DOHH2 (cell line): ENCODE results near the gene PRKCE.

Source experiments
- H3F3A ChIP-seq: fragments of 200-600 bp; sonication (generic), shearing (Covaris generic); 2 replicates; pipeline ENCODE4 v1.6.0; 2016; ENCODE audit warnings: antibody characterized with exemption, mild to moderate bottlenecking; ENCODE audit not compliant: control insufficient read depth, insufficient read depth
- H3K27ac ChIP-seq: fragments of 200-600 bp; sonication (generic); 2 replicates; pipeline ENCODE4 v1.5.1; 2014; ENCODE audit warnings: low read depth, mild to moderate bottlenecking, low read length, moderate library complexity
- H3K27me3 ChIP-seq: fragments of 200-600 bp; sonication (generic); 2 replicates; pipeline ENCODE4 v1.6.1; 2014; ENCODE audit warnings: mild to moderate bottlenecking, low read length, mixed read lengths; ENCODE audit not compliant: control insufficient read depth
- H3K36me3 ChIP-seq: fragments of 200-600 bp; sonication (generic); 2 replicates; pipeline ENCODE4 v1.6.1; 2014; ENCODE audit warnings: mild to moderate bottlenecking, low read length, moderate library complexity, mixed read lengths; ENCODE audit not compliant: control insufficient read depth
- H3K4me1 ChIP-seq: fragments of 200-600 bp; sonication (generic); 2 replicates; pipeline ENCODE4 v1.6.1; 2014; ENCODE audit warnings: mild to moderate bottlenecking, low read length, mixed read lengths; ENCODE audit not compliant: control insufficient read depth
- H3K4me2 ChIP-seq: fragments of 200-600 bp; sonication (generic); 2 replicates; pipeline ENCODE4 v1.6.0; 2014; ENCODE audit warnings: mild to moderate bottlenecking, low read length, moderate library complexity
- H3K4me3 ChIP-seq: fragments of 200-600 bp; sonication (generic); 2 replicates; pipeline ENCODE4 v1.5.1; 2014; ENCODE audit warnings: mild to moderate bottlenecking, low read length, mixed read lengths
- H3K79me2 ChIP-seq: fragments of 200-600 bp; sonication (generic); 2 replicates; pipeline ENCODE4 v1.6.1; 2014; ENCODE audit warnings: mild to moderate bottlenecking, low read length, mixed read lengths; ENCODE audit not compliant: control insufficient read depth
- H3K9me2 ChIP-seq: fragments of 200-600 bp; sonication (generic); replicated peaks from 2 replicates; pipeline ENCODE4 v1.6.1; 2014; ENCODE audit warnings: mild to moderate bottlenecking, low read length, mixed read lengths; ENCODE audit not compliant: control insufficient read depth
- H3K9me3 ChIP-seq: fragments of 200-600 bp; sonication (generic); 2 replicates; pipeline ENCODE4 v1.6.1; 2014; ENCODE audit warnings: antibody characterized with exemption, low read length, mixed read lengths; ENCODE audit not compliant: control insufficient read depth, insufficient read depth
- H4K20me1 ChIP-seq: fragments of 200-600 bp; sonication (generic); 2 replicates; pipeline ENCODE4 v1.6.0; 2014; ENCODE audit warnings: low read depth, mild to moderate bottlenecking, antibody characterized with exemption, low read length, moderate library complexity; ENCODE audit not compliant: control insufficient read depth, insufficient read depth
- EZH2phosphoT487 ChIP-seq: fragments of 200-600 bp; sonication (generic); IDR thresholded peaks from 2 replicates; pipeline ENCODE4 v1.6.1; 2017; ENCODE audit warnings: borderline replicate concordance, mild to moderate bottlenecking, antibody characterized with exemption, low read length, moderate library complexity, mixed read lengths
- TF ChIP-seq, protein P1 (sequence below): fragments of 200-600 bp; sonication (generic); IDR thresholded peaks from one replicate; pipeline ENCODE4 v1.5.1; 2014; ENCODE audit warnings: antibody characterized with exemption, mild to moderate bottlenecking, low read depth, low read length; ENCODE audit not compliant: poor library complexity, severe bottlenecking

The PRKCE gene

DNA sequence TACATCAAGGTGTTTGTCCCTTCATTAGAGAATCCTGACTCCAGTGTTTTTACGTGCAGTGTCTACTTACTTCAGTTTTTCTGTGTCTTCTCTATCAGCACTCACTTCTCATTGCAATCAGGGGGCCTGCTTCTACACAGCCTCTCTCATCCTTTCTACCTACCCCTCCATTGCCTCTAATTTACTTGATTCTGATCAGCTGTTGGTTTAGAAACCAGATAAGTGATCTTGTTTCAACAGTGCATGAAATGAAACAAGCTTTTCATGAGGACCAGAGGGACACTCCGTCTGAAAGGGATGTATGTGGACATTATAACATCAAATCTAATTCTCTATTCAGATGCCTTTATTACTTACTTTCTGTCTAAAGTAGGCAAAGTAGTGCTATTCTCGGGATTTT, 136.9 kb downstream of the PRKCE start:
- Histone ChIP-seq H3K4me2 (no peak overlapping the region), H3K9me3 (no peaks in the 10 kb centered on the region), H3K9me2 (no peaks in the 10 kb centered on the region), H3K4me1 (peaks cover 18% of the 10 kb centered on the region), H3K27me3 (no peaks in the 10 kb centered on the region), H4K20me1 (no peaks in the 10 kb centered on the region), H3K27ac (no peak overlapping the region), H3K4me3 (no peak overlapping the region), H3F3A (no peaks in the 10 kb centered on the region), H3K36me3 (no peaks in the 10 kb centered on the region), H3K79me2 (no peaks in the 10 kb centered on the region)
- no peak for TF ChIP-seq EZH2phosphoT487

DNA sequence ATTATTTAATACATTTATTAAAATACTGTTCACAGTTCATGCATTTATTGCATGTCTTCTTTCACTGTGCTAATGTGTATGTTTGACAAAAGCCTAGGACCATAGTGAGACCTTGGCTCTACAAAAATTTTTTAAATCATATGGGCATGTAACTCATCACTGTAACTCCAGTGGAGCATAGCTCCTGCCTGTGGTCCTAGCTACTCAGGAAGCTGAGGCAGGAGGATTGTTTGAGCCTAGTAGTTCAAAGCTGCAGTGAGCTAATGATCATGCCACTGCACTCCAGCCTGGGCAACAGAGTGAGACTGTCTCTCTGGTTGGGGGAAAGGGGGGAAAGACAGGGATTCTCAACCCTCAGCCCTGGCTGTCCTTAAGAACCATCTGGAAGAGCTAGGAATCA, 137.8 kb downstream of the PRKCE start:
- H4K20me1 ChIP-seq = no peaks in the 10 kb centered on the region
- no peak overlapping the region; the same call in 1 of the 2 replicates for H3K4me2 ChIP-seq
- no peaks in the 10 kb centered on the region for H3K36me3 ChIP-seq
- no peaks in the 10 kb centered on the region for H3K9me2 ChIP-seq
- TF ChIP-seq, protein P1, sequence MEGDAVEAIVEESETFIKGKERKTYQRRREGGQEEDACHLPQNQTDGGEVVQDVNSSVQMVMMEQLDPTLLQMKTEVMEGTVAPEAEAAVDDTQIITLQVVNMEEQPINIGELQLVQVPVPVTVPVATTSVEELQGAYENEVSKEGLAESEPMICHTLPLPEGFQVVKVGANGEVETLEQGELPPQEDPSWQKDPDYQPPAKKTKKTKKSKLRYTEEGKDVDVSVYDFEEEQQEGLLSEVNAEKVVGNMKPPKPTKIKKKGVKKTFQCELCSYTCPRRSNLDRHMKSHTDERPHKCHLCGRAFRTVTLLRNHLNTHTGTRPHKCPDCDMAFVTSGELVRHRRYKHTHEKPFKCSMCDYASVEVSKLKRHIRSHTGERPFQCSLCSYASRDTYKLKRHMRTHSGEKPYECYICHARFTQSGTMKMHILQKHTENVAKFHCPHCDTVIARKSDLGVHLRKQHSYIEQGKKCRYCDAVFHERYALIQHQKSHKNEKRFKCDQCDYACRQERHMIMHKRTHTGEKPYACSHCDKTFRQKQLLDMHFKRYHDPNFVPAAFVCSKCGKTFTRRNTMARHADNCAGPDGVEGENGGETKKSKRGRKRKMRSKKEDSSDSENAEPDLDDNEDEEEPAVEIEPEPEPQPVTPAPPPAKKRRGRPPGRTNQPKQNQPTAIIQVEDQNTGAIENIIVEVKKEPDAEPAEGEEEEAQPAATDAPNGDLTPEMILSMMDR = no peak
- no peak for TF ChIP-seq EZH2phosphoT487
- no peaks in the 10 kb centered on the region for H3K27me3 ChIP-seq
- H3K4me1 ChIP-seq = peaks cover 18% of the 10 kb centered on the region
- no peak overlapping the region for H3K4me3 ChIP-seq
- H3K27ac ChIP-seq = no peak overlapping the region
- no peaks in the 10 kb centered on the region for H3K9me3 ChIP-seq
- no peaks in the 10 kb centered on the region for H3F3A ChIP-seq
- H3K79me2 ChIP-seq = no peaks in the 10 kb centered on the region

DNA sequence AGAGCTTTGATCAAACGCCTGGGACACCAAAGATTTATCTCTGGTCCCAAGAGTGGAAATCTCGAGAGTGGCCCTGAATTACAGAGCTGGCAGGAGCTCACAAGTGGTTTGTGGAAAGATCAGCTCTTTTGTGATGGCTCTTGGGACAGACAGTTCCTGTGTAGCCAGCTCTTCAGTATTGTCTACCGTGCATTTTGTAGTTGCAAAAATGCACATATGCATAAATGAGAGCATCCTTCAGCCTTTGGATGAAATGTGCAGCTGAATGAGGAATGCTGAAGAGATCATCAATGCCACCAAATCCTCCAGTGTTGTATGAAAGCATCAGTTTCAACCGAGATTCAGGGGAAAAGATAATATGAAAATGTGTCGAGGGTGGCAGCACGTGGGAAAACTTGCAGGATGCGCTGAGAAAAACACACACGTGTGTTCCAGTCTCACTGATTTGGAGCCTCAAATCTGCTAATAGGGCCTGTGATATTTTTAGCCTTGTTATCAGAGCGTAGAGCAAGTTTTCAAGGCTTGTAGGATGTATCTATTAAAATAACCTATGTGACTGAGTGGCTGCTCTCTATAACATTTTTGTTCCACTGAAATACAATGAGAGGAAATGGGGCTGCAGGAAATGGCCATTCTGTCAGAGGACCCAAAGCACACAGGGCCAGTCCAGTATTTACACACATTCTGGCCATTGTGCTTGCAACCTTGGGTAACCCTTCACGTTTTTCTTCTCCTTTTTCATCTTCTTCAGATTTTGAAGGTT, 138.7 kb downstream of the PRKCE start:
- Histone ChIP-seq H3K4me3 (no peak overlapping the region), H3K36me3 (no peaks in the 10 kb centered on the region), H3K27ac (no peak overlapping the region), H3K4me2 (no peak overlapping the region), H3K9me3 (no peaks in the 10 kb centered on the region), H3K79me2 (no peaks in the 10 kb centered on the region), H3K9me2 (no peaks in the 10 kb centered on the region), H4K20me1 (no peaks in the 10 kb centered on the region), H3K27me3 (no peaks in the 10 kb centered on the region), H3F3A (no peaks in the 10 kb centered on the region), H3K4me1 (peaks cover 18% of the 10 kb centered on the region)
- TF ChIP-seq EZH2phosphoT487 = no peak
- TF ChIP-seq, protein P1 = no peak

DNA sequence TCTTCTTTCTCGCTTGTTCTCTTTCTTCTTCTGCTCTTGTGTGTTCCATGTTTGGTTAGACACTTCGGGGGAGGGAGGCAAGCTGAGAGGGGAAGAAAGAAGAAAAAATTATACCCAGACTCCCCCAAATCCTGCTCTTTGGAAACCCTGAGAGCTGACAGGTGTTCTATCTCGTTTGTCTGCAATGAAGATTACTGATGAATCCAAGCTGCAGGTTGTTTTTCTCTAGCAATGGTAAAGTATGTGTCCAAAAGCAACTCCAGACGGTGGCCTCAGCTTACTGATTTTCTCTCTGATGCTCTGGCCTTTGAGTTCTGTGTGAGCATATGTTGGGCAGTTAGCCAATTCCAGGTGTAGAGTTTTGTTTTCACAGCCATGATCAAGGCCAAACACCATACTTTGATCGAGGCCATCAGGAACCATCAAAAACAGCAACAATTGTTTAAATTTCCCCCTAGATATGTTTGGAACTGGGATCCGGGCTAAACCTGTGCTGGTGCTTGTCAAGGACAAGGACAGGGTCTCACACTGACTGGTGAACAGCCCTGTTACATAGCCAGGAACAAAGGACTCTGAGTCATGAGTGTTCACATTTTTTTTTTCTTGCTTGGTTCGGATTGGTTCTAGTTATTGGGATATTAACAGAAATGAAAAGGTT, 142.0 kb downstream of the PRKCE start:
- H3K27ac ChIP-seq = no peak overlapping the region
- H3K9me2 ChIP-seq = no peaks in the 10 kb centered on the region
- peaks cover 18% of the 10 kb centered on the region for H3K4me1 ChIP-seq
- no peaks in the 10 kb centered on the region for H3K79me2 ChIP-seq
- no peaks in the 10 kb centered on the region for H3K27me3 ChIP-seq
- H3K9me3 ChIP-seq = no peaks in the 10 kb centered on the region
- H3K4me2 ChIP-seq = no peak overlapping the region
- H3F3A ChIP-seq = no peaks in the 10 kb centered on the region
- no peaks in the 10 kb centered on the region for H3K36me3 ChIP-seq
- H4K20me1 ChIP-seq = no peaks in the 10 kb centered on the region
- no peak for TF ChIP-seq EZH2phosphoT487
- TF ChIP-seq, protein P1 = no peak
- H3K4me3 ChIP-seq = no peak overlapping the region
